ENCODE results near the gene ZNF841. TPM values are rescaled to one million over a fixed set of nuclear protein-coding genes. Genes with fewer than 3 reads are reported as not detected.

The ZNF841 gene
- total and polyA plus RNA-seq, 9 of the 15 experiments (the other 6 are each of a cell fraction or from before 2014, with no cell fraction given), result 3.1 to 17.1 (median 11.0) TPM

GRCh38 chr19:52028027-52028779, 67.4 kb downstream of the ZNF841 start, which contains the start of gene ZNF614 (continued):
- TF ChIP-seq NRF1 (conservative IDR thresholded peaks at IDR 0.05 in 1 of 2, IDR thresholded peaks at IDR 0.05 in 1 of 2), result peak; percentile 74 to 80
- 0 out of 2 replicates have a peak, but pooled peaks have one; percentile 12 for TF ChIP-seq SMARCE1 (IDR thresholded peaks at IDR 0.05)
- peak; percentile 68 for TF ChIP-seq POLR2AphosphoS5 (IDR thresholded peaks at IDR 0.05; ENCODE audit: control insufficient read depth, insufficient read depth, low read depth, low read length)
- peak; percentile 51; the same call in 1 of the 2 replicates for TF ChIP-seq TRIM28 (IDR thresholded peaks at IDR 0.05)
- TF ChIP-seq CCAR2 (IDR thresholded peaks at IDR 0.05; ENCODE audit: low read depth, low read length), result no peak
- peak; percentile 79; the same call in 1 of the 2 replicates for TF ChIP-seq ZBTB9 (CRISPR knock-in tag; IDR thresholded peaks at IDR 0.05)
- TF ChIP-seq SREBF1 (IDR thresholded peaks at IDR 0.05; ENCODE audit: borderline replicate concordance, low read depth, low read length), result no peak
- TF ChIP-seq, protein P1, sequence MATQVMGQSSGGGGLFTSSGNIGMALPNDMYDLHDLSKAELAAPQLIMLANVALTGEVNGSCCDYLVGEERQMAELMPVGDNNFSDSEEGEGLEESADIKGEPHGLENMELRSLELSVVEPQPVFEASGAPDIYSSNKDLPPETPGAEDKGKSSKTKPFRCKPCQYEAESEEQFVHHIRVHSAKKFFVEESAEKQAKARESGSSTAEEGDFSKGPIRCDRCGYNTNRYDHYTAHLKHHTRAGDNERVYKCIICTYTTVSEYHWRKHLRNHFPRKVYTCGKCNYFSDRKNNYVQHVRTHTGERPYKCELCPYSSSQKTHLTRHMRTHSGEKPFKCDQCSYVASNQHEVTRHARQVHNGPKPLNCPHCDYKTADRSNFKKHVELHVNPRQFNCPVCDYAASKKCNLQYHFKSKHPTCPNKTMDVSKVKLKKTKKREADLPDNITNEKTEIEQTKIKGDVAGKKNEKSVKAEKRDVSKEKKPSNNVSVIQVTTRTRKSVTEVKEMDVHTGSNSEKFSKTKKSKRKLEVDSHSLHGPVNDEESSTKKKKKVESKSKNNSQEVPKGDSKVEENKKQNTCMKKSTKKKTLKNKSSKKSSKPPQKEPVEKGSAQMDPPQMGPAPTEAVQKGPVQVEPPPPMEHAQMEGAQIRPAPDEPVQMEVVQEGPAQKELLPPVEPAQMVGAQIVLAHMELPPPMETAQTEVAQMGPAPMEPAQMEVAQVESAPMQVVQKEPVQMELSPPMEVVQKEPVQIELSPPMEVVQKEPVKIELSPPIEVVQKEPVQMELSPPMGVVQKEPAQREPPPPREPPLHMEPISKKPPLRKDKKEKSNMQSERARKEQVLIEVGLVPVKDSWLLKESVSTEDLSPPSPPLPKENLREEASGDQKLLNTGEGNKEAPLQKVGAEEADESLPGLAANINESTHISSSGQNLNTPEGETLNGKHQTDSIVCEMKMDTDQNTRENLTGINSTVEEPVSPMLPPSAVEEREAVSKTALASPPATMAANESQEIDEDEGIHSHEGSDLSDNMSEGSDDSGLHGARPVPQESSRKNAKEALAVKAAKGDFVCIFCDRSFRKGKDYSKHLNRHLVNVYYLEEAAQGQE (IDR thresholded peaks at IDR 0.05; ENCODE audit: borderline replicate concordance), result no peak
- TF ChIP-seq, protein P1 (CRISPR knock-in tag; IDR thresholded peaks at IDR 0.05; ENCODE audit: low read depth), result no peak
- TF ChIP-seq FOXK1 (CRISPR knock-in tag; IDR thresholded peaks at IDR 0.05; ENCODE audit: borderline replicate concordance), result no peak
- TF ChIP-seq ARID4B (CRISPR knock-in tag; IDR thresholded peaks at IDR 0.05), result peak; percentile 81; the same call in 1 of the 2 replicates
- no peak for TF ChIP-seq ETV6 (IDR thresholded peaks at IDR 0.05; ENCODE audit: borderline replicate concordance in 1 of 2, low read depth in 2 of 2, low read length in 1 of 2)
- TF ChIP-seq ETV6 (CRISPR knock-in tag; IDR thresholded peaks at IDR 0.05; ENCODE audit: borderline replicate concordance), result 0 out of 2 replicates have a peak, but pooled peaks have one; percentile 38
